Activated CD4-positive, alpha-beta T cell treated with anti-CD3 and anti-CD28 coated beads for 36 hours (primary cell): ENCODE measurements around the gene POLD4. TPM values are rescaled to one million over a fixed set of nuclear protein-coding genes. Genes with fewer than 3 reads are reported as not detected.
"Not testable (repeated sequence)": the region's sequence is repeated elsewhere in the genome, so short reads cannot be mapped to it uniquely, and the experiment has no call there.

Source experiments
- ATAC-seq: fragments of 200-7000 bp; cut with Tn5 transposase; one replicate; pipeline ENCODE4 v1.10.0; 2021; ENCODE audit warnings: mild to moderate bottlenecking, moderate library complexity
- CTCF ChIA-PET: fragments of 350-600 bp; sonication (Branson Sonifier 250); formaldehyde crosslinking; loops from one replicate; lab custom pipeline; 2021; ENCODE audit warnings: antibody characterized with exemption; lab: Charles Lee
- POLR2A ChIA-PET: fragments of 350-600 bp; sonication (Branson Sonifier 250); formaldehyde crosslinking; loops from one replicate; lab custom pipeline; 2021; ENCODE audit warnings: antibody characterized with exemption, inconsistent platforms; lab: Charles Lee
- DNase-seq: peaks from one replicate; pipeline ENCODE4 v3.0.0-alpha.2; 2020
- H3K27ac Mint-ChIP-seq: one replicate; pipeline ENCODE4 v1.8.0; 2021; ENCODE audit warnings: mixed read lengths
- H3K27me3 Mint-ChIP-seq: one replicate; pipeline ENCODE4 v1.8.0; 2021; ENCODE audit warnings: mixed read lengths
- H3K36me3 Mint-ChIP-seq: one replicate; pipeline ENCODE4 v1.8.0; 2021; ENCODE audit warnings: low read depth, mixed read lengths
- H3K4me1 Mint-ChIP-seq: one replicate; pipeline ENCODE4 v1.8.0; 2021; ENCODE audit warnings: mixed read lengths
- H3K4me3 Mint-ChIP-seq: one replicate; pipeline ENCODE4 v1.8.0; 2021; ENCODE audit warnings: mild to moderate bottlenecking, moderate library complexity, mixed read lengths
- H3K9me3 Mint-ChIP-seq: one replicate; pipeline ENCODE4 v1.8.0; 2021; ENCODE audit warnings: low read depth, mixed read lengths
- intact Hi-C, 2 experiments: fragments of 100-400 bp; cut with DNase I in 1 of 2; cut with micrococcal nuclease in 1 of 2; formaldehyde crosslinking; loops; one replicate each; pipeline versions ENCODE4 v1.14.2 to v1.15.1; 2022 to 2024; cut with DNase I, micrococcal nuclease
- total RNA-seq, 2 experiments: library from RNA; stranded (reverse); gene quantifications; one replicate each; pipeline ENCODE4 v1.2.3, GENCODE V29; 2021

Gene POLD4
- total RNA-seq, 2 experiments from 2014 or later, result 31.3 to 37.5 TPM

DNA sequence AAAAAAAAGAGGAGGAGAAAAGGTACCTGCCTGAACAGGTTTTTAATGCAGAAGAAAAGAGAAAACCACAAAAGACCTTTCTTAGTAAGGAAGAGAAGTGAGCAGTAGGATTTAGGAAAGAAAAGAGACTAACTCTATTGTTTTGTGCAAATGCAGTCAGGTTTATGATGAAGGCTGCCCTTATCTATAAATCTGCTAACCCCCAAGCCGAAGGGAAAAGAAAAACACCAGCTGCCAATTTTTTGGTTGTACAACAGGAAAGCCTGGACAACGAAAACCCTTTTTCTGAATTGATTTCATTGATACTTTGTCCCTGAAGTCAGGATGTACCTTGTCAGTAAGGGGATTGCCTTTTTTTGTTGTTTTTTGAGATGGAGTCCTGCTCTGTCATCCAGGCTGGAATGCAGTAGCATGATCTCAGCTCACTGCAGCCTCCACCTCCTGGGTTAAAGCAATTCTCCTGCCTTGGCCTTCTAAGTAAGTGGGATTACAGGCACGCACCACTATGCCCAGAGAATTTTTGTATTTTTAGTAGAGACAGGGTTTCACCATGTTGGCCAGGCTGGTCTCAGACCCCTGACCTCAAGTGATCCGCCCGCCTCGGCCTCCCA, 21.2 kb downstream of the POLD4 start:
- Mint-ChIP-seq H3K27ac (no peak overlapping the region), H3K36me3 (no peaks in the 10 kb centered on the region), H3K9me3 (no peaks in the 10 kb centered on the region), H3K4me3 (no peak overlapping the region), H3K27me3 (no peaks in the 10 kb centered on the region), H3K4me1 (no peaks in the 10 kb centered on the region)
- no peak for DNase-seq
- no peak for ATAC-seq
- CTCF ChIA-PET, result interaction anchor here (0.8 to 2.1 kb wide), 3 partner anchors 13 to 41 kb away, joined by 3 to 11 read pairs (median 7); partner anchors contain the start of gene CLCF1
- intact Hi-C loops, result no loop called here
- POLR2A ChIA-PET, result no interaction called here

- intact Hi-C loops, result no loop called here
- ChIA-PET CTCF (interaction anchor here (0.7 to 4.6 kb wide), 3 partner anchors 16 to 62 kb away, joined by 3 to 22 read pairs (median 4); no protein-coding TSS in a partner anchor), POLR2A (no interaction called here)
- Mint-ChIP-seq H3K27me3 (peaks cover 2% of the 10 kb centered on the region), H3K4me3 (no peak overlapping the region), H3K4me1 (peaks cover 5% of the 10 kb centered on the region), H3K36me3 (no peaks in the 10 kb centered on the region), H3K9me3 (no peaks in the 10 kb centered on the region), H3K27ac (no peak overlapping the region)
- ATAC-seq, result no peak
- no peak for DNase-seq
Measured at GRCh38 chr11:67323526-67323925, 29.8 kb downstream of the POLD4 start.

GRCh38 chr11:67322049-67322448, 31.3 kb downstream of the POLD4 start:
- intact Hi-C loops, result no loop called here
- H3K27me3 Mint-ChIP-seq, result peaks cover 3% of the 10 kb centered on the region
- ATAC-seq (no peak), DNase-seq (no peak)
- POLR2A ChIA-PET, result interaction anchor here (0.6 kb wide), 1 partner anchor 314 kb away, joined by 5 read pairs; no protein-coding TSS in a partner anchor
- no peaks in the 10 kb centered on the region for H3K36me3 Mint-ChIP-seq
- no peak overlapping the region for H3K4me3 Mint-ChIP-seq
- peaks cover 9% of the 10 kb centered on the region for H3K4me1 Mint-ChIP-seq
- CTCF ChIA-PET, result interaction anchor here (0.6 to 4.6 kb wide), 5 partner anchors 30 to 86 kb away, joined by 3 to 22 read pairs (median 4); no protein-coding TSS in a partner anchor
- H3K9me3 Mint-ChIP-seq, result no peaks in the 10 kb centered on the region
- no peak overlapping the region for H3K27ac Mint-ChIP-seq

DNA sequence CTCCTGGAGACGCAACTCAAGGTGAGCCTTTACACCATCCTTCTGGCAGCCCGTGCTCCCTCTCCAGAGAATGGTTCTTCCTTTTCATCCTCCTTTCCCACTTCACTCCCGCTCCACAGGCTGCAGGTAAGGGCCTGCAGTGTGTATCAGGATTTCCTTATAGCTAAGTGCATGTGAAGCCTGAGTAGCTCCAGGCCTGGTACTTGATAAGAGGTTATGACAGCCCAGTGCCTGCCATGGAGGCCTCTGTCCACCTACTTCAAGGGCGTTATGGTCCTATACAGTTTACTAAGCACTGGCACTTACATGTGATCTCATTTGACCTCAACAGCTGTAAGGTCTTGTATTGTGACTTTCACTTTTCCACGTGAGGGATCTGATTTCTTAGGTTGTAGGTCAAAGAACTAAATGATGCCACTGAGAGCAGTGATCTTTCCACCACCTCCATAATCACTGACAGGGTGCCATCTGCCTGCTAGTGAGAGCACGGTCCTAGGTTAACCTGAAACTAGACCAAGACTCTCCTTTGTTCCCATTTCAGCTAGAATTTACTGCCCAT, 32.0 kb downstream of the POLD4 start:
- Mint-ChIP-seq H3K4me1 (peaks cover 9% of the 10 kb centered on the region), H3K4me3 (no peak overlapping the region), H3K27me3 (peaks cover 3% of the 10 kb centered on the region), H3K9me3 (no peaks in the 10 kb centered on the region), H3K27ac (no peak overlapping the region), H3K36me3 (no peaks in the 10 kb centered on the region)
- no peak for ATAC-seq
- POLR2A ChIA-PET, result no interaction called here
- CTCF ChIA-PET, result interaction anchor here (0.7 to 4.6 kb wide), 6 partner anchors 25 to 86 kb away, joined by 3 to 22 read pairs (median 4); no protein-coding TSS in a partner anchor
- DNase-seq, result no peak
- intact Hi-C loops, result no loop called here

- POLR2A ChIA-PET, result no interaction called here
- no peaks in the 10 kb centered on the region for H3K36me3 Mint-ChIP-seq
- H3K27ac Mint-ChIP-seq, result no peak overlapping the region
- peaks cover 3% of the 10 kb centered on the region for H3K27me3 Mint-ChIP-seq
- CTCF ChIA-PET, result interaction anchor here (0.7 to 4.6 kb wide), 9 partner anchors 16 to 80 kb away, joined by 3 to 22 read pairs (median 4); partner anchors contain the start of gene SSH3
- DNase-seq, result no peak
- no peaks in the 10 kb centered on the region for H3K9me3 Mint-ChIP-seq
- intact Hi-C loops, result no loop called here
- H3K4me1 Mint-ChIP-seq, result peaks cover 10% of the 10 kb centered on the region
- no peak for ATAC-seq
- no peak overlapping the region for H3K4me3 Mint-ChIP-seq
Measured at GRCh38 chr11:67320691-67321090, 32.7 kb downstream of the POLD4 start.

GRCh38 chr11:67320011-67320410, 33.3 kb downstream of the POLD4 start:
- peaks cover 12% of the 10 kb centered on the region for H3K4me1 Mint-ChIP-seq
- intact Hi-C loops, result no loop called here
- H3K27me3 Mint-ChIP-seq, result peaks cover 3% of the 10 kb centered on the region
- DNase-seq (no peak), ATAC-seq (no peak)
- no peak overlapping the region for H3K27ac Mint-ChIP-seq
- ChIA-PET CTCF (interaction anchor here (1.0 to 4.6 kb wide), 7 partner anchors 15 to 80 kb away, joined by 3 to 39 read pairs (median 6); partner anchors contain the start of genes POLD4 and SSH3), POLR2A (no interaction called here)
- H3K9me3 Mint-ChIP-seq, result no peaks in the 10 kb centered on the region
- H3K4me3 Mint-ChIP-seq, result no peak overlapping the region
- no peaks in the 10 kb centered on the region for H3K36me3 Mint-ChIP-seq

- intact Hi-C loops, H3K27me3 Mint-ChIP-seq, H3K27ac Mint-ChIP-seq, H3K36me3 Mint-ChIP-seq, H3K9me3 Mint-ChIP-seq, POLR2A ChIA-PET, DNase-seq, ATAC-seq: not testable (repeated sequence)
- H3K4me1 Mint-ChIP-seq, result peaks cover 15% of the 10 kb centered on the region
- CTCF ChIA-PET, result interaction anchor here (0.6 to 4.0 kb wide), 9 partner anchors 10 to 299 kb away, joined by 3 to 39 read pairs (median 7); partner anchors contain the start of gene POLD4
- H3K4me3 Mint-ChIP-seq, result peak overlapping the region; percentile 84
Measured at GRCh38 chr11:67318876-67319275, 34.5 kb downstream of the POLD4 start.

GRCh38 chr11:67317888-67318555, 35.3 kb downstream of the POLD4 start:
- peaks cover 3% of the 10 kb centered on the region for H3K27me3 Mint-ChIP-seq
- no peaks in the 10 kb centered on the region for H3K36me3 Mint-ChIP-seq
- H3K4me3 Mint-ChIP-seq, result peak overlapping the region; percentile 84
- no peak for DNase-seq
- CTCF ChIA-PET, result interaction anchor here (0.8 to 4.2 kb wide), 31 partner anchors 10 to 236 kb away, joined by 3 to 44 read pairs (median 7); partner anchors contain the start of genes ANKRD13D, CLCF1, GRK2 and POLD4
- peak overlapping the region; percentile 95 for H3K27ac Mint-ChIP-seq
- intact Hi-C loops, result loop anchor here (1.0 to 2.0 kb wide), 11 partner anchors 15 to 360 kb away; partner anchors contain the start of genes GRK2 (in 2 of the 2), ANKRD13D (in 1 of the 2), PC (in 1 of the 2) and POLD4 (in 1 of the 2)
- H3K4me1 Mint-ChIP-seq, result peaks cover 21% of the 10 kb centered on the region
- ATAC-seq, result peak; percentile 8
- no peaks in the 10 kb centered on the region for H3K9me3 Mint-ChIP-seq
- POLR2A ChIA-PET, result interaction anchor here (0.7 to 1.8 kb wide), 7 partner anchors 29 to 150 kb away, joined by 3 to 9 read pairs (median 4); partner anchors contain the start of genes ANKRD13D and GRK2

- H3K4me3 Mint-ChIP-seq, result peak overlapping the region; percentile 84
- peak overlapping the region; percentile 95 for H3K27ac Mint-ChIP-seq
- ATAC-seq (peak; percentile 83), DNase-seq (peak; percentile 99)
- H3K36me3 Mint-ChIP-seq, result no peaks in the 10 kb centered on the region
- H3K27me3 Mint-ChIP-seq, result peaks cover 3% of the 10 kb centered on the region
- peaks cover 28% of the 10 kb centered on the region for H3K4me1 Mint-ChIP-seq
- POLR2A ChIA-PET, result interaction anchor here (0.7 to 1.8 kb wide), 7 partner anchors 29 to 151 kb away, joined by 3 to 9 read pairs (median 4); partner anchors contain the start of genes ANKRD13D and GRK2
- intact Hi-C loops, result loop anchor here (1.0 to 2.0 kb wide), 11 partner anchors 15 to 359 kb away; partner anchors contain the start of genes GRK2 (in 2 of the 2), ANKRD13D (in 1 of the 2), PC (in 1 of the 2) and POLD4 (in 1 of the 2)
- H3K9me3 Mint-ChIP-seq, result no peaks in the 10 kb centered on the region
- CTCF ChIA-PET, result interaction anchor here (0.6 to 4.2 kb wide), 33 partner anchors 9 to 287 kb away, joined by 3 to 44 read pairs (median 7); partner anchors contain the start of genes ANKRD13D, CLCF1, GRK2 and POLD4
Measured at GRCh38 chr11:67317205-67317887, 36.0 kb downstream of the POLD4 start.

- POLR2A ChIA-PET, result interaction anchor here (0.6 to 1.8 kb wide), 6 partner anchors 28 to 567 kb away, joined by 3 to 9 read pairs (median 4); partner anchors contain the start of genes ANKRD13D and GRK2
- Mint-ChIP-seq H3K36me3 (no peaks in the 10 kb centered on the region), H3K9me3 (no peaks in the 10 kb centered on the region), H3K27ac (peak overlapping the region; percentile 95), H3K4me1 (peaks cover 33% of the 10 kb centered on the region), H3K27me3 (peaks cover 3% of the 10 kb centered on the region), H3K4me3 (peak overlapping the region; percentile 84)
- no peak for DNase-seq
- intact Hi-C loops, result loop anchor here (1.0 to 2.0 kb wide), 11 partner anchors 14 to 359 kb away; partner anchors contain the start of genes GRK2 (in 2 of the 2), ANKRD13D (in 1 of the 2), PC (in 1 of the 2) and POLD4 (in 1 of the 2)
- CTCF ChIA-PET, result interaction anchor here (0.6 to 4.2 kb wide), 29 partner anchors 9 to 221 kb away, joined by 3 to 44 read pairs (median 7); partner anchors contain the start of genes ANKRD13D, CLCF1, GRK2 and POLD4
- no peak for ATAC-seq
Measured at GRCh38 chr11:67316882-67317204, 36.5 kb downstream of the POLD4 start.
